CD4-positive, alpha-beta T cell treated with Interleukin-2 at 100 ng/mL for 4 hours (primary cell): ENCODE results near the gene UGT1A10.
"Not testable (repeated sequence)": the region's sequence is repeated elsewhere in the genome, so short reads cannot be mapped to it uniquely, and the experiment has no call there.

Experiments used
- DNase-seq: peaks from one replicate; pipeline ENCODE4 v3.0.0-alpha.2; 2020; ENCODE audit warnings: low spot score

The UGT1A10 gene

DNA sequence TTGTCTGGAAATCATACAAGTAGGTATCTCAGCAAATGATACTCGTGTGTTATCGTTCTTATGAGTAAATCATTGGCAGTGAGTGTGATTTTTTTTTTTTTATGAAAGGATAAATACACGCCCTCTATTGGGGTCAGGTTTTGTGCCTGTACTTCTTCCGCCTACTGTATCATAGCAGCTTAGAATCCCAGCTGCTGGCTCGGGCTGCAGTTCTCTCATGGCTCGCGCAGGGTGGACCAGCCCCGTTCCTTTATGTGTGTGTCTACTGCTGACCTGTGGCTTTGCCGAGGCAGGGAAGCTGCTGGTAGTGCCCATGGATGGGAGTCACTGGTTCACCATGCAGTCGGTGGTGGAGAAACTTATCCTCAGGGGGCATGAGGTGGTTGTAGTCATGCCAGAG, at the start of gene UGT1A10:
Gene UGT1A10 (plus strand): TSS at position 143 of the 400 bp plus-strand sequence. CDS start 75 bp downstream, at position 218.
- not testable (repeated sequence) for DNase-seq

DNA sequence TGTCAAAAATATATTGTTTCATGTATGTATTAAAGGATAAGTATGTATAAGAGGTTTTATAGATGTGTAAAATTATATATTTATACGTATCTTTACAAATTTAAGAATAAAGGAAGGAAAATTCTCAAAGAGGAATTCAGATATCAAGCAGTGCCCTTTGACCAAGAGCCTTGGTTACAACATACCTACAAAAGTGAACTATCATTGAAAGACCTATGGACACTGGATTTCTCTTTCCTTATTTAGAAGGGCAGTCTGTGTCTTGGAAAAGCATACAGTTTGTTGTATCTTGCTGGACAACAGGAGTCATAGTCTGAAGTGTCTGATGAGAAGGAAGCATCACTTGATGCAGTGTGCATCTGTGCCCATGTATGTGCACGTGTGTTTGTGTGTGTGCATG, 47.8 kb upstream of the UGT1A10 start:
- DNase-seq = no peak

DNA sequence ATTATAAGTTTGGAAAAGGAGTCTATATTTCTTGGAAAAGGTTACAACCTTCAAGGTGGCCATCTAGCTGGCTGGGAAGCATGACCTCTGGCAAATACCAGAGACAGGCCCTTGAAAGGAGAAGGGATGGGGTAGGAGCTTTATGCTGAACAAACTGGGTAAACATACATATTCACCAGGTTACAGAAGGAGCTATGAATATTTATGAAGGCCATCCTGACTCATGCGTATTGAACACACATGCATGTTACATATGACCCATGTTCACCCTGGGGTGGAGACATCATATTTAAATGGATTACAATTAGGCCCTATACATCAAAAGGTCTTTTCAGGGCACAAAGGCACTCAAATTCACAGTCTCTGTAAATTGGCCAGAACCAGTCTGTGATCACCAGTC, 43.5 kb upstream of the UGT1A10 start:
- DNase-seq = not testable (repeated sequence)

DNA sequence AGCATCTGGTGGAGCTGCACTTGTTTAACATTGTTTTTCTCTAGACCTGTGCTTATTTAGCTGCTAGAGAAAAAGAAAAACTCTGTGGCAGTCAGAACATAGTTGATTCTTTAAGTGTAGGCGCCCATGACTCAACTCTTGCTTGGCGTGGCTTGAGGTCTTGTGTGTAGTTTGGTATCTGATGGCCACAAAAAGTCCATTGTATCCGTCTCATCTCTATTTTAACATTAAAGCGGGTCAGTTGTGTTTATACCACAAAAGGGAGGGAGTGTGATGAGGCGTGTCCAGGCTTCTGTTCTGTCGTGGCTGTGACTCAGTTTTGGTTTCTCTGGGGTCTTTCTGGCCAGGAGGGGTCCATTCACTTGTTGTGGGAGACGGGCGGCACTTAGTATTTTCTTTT, 43.0 kb upstream of the UGT1A10 start:
- DNase-seq = no peak

- no peak for DNase-seq
Measured at GRCh38 chr2:233597522-233597921, 38.7 kb upstream of the UGT1A10 start.

DNA sequence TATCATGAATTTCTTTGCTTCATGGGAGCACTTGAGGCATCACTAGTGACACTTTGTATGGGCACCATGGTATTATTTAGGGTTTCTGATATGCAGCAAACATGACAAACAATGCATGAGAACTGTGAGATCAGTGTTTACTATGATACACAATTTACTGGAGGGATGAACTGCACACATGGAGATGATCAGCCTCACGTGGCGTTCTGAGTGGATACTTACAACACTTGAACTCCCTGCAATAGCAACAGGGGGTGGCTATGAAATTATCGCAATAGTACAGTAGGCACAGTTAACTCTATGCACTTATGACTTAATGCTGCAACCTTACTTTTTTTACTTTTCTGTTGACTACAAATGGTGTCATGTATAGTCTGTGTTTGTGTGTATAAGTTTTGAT, 37.3 kb upstream of the UGT1A10 start:
- DNase-seq = no peak

DNA sequence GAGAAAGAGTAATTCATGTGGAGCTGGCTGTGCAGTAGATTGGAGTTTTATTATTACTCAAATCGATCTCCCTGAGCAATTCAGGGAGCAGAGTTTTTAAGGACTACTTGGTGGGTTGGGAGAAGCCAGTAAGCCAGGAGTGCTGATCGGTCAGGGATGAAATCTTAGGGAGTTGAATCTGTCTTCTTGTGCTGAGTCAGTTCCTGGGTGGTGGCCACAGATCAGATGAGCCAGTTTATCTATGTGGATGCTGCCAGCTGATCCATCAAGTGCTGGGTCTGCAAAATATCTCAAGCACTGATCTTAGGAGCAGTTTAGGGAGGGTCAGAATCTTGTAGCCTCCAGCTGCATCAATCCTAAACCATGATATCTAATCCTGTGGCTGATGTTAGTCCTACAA, 35.9 kb upstream of the UGT1A10 start:
- DNase-seq = no peak

DNA sequence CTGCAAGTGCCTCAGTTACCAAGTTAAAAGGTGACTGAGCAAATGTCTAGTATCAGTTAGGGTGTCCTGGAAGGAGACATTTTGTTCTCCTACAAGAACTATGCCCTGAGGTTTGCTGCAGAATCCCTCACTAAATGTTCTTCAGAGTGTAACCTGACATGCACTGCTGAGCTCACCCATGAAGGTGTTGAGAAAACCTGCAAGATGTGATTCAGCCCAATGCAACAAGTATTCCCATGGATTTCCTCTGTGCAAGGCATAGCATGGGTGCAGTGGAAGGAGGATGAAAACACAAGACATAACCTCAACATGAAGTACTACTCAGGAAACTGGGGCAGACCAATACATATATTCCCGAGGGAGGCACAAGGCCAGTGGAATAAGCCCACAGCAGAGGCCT, 34.2 kb upstream of the UGT1A10 start:
- DNase-seq = no peak

DNA sequence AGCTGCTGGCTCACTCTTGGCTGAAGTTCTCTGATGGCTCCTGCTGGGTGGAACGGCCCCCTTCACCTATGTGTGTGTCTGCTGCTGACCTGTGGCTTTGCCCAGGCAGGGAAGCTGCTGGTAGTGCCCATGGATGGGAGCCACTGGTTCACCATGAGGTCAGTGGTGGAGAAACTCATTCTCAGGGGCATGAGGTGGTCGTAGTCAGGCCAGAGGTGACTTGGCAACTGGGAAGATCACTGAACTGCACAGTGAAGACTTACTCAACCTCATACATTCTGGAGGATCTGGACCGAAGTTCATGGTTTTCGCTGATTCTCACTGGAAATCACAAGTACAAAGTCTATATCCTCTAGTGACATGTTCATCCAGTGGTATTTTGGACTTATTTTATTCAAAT, 32.7 kb upstream of the UGT1A10 start:
- no peak for DNase-seq

- DNase-seq = no peak
Measured at GRCh38 chr2:233604826-233605225, 31.4 kb upstream of the UGT1A10 start.

DNA sequence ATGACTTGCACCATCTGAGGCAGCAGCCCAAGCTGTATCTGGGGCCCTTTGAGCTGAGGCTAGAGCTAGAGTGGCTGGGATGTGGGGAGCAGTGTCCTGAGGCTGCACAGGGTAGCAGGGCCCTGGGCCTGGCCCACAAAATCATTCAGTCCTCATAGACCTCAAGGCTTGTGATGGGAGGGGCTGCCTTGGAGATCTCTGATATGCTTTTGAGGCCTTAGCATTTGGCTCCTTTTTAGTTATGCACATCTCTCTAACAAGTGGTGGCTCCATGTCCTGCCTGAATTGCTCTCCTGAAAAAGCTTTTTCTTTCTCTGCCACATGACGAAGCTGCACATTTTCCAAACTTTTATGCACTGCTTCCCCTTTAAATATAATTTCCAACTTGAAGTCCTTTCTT, 30.6 kb upstream of the UGT1A10 start:
- DNase-seq = no peak

- no peak for DNase-seq
Measured at GRCh38 chr2:233611284-233611683, 25.0 kb upstream of the UGT1A10 start.

GRCh38 chr2:233617476-233617875, 18.8 kb upstream of the UGT1A10 start, which contains the start of gene UGT1A8:
Gene UGT1A8 (plus strand): TSS chr2:233617633. CDS start chr2:233617708, 75 bp downstream.
- DNase-seq = not testable (repeated sequence)

- DNase-seq = no peak
Measured at GRCh38 chr2:233620204-233620603, 16.0 kb upstream of the UGT1A10 start.

GRCh38 chr2:233621863-233622262, 14.4 kb upstream of the UGT1A10 start:
- not testable (repeated sequence) for DNase-seq

- no peak for DNase-seq
Measured at GRCh38 chr2:233627331-233628025, 8.8 kb upstream of the UGT1A10 start.

DNA sequence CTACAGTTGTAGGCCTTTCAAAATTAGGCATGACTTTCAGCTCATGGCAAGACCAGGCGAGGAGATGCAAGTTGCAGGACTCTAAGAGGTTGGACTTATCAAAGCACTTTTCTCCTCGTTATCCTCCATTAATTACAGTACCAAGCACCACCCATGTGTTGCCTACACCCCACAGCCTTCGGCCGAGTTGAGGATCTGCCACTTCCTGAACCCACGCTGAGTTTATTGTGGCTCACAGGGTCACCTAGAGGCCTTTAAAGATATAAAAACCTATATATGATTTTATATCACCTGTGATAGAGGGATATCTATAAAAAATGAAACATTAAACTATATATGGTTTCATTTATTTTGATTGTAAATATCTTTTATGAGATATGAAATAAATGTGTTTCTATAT, 2.6 kb downstream of the UGT1A10 start:
- no peak for DNase-seq

DNA sequence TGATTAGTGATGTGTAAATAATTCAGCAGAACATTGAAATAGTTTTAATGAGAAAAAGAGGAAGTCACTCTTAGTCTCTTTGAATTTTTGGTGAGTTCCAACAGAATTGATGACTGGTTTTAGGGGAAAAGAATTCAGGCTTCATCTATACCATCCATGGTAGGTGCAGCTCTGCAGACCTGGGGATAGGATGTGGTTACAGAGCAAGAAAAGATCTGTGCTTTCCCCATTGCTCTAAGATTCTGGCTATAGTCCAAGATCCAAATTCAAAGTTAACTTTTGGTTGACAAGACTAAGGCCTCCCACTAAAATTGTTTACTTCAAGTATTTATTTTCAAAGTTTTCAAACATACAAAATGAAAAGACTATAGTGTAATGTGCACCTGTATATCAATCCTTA, 3.6 kb downstream of the UGT1A10 start:
- DNase-seq = no peak

DNA sequence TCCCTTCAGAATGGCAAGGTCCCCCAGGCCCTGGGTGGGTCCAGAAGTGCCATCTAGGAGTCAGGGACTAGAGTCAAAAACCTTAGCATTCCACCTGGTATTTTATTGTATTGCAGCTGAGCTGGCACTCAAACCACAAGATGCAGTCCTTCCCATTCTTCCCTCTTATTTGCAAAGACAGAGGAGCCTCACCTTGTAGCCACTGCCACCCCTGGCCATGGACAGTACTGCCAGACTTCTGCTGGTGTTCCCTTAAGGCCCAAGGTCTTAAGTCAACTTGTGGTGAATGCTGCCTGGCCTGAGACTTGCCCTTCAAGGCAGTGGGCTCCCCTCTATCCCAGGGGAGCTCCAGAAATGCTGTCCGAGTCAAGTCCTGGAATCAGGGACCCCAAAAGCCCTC, 6.9 kb downstream of the UGT1A10 start:
- DNase-seq = no peak

DNA sequence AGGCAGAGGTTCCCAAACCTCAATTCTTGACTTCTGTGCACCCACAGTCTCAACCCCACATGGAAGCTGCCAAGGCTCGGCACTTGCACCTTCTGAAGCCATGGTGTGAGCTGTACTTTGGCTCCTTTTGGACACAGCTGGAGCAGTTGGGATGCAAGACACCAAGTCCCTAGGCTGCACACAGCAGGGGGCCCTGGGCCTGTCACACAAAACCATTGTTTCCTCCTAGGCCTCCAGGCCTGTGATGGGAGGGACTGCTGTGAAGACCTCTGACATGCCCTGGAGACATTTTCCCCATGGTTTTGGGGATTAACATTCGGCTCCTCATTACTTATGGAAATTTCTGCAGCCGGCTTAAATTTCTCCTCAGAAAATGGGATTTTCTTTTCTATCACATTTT, 9.8 kb downstream of the UGT1A10 start:
- not testable (repeated sequence) for DNase-seq

DNA sequence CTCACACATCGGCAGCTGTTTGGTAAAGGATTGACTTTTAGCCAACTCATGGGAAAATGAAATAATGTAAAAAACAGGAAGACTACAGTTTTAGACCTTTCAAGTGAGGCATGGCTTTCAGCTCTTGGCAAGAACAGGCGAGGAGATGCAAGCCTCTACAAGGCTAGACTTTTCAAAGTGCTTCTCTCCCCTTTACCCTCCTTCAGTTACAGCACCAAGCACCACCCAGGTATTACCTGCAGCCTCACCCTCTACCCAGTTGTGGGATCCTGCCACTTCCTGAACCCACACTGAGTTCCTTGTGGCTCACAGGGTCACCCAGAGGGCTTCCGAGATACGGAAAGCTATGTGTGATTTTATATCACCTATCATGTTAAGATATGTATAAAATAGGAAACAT, 14.7 kb downstream of the UGT1A10 start:
- no peak for DNase-seq

GRCh38 chr2:233651430-233651829, 15.2 kb downstream of the UGT1A10 start:
- no peak for DNase-seq

- no peak for DNase-seq
Measured at GRCh38 chr2:233654501-233654900, 18.3 kb downstream of the UGT1A10 start.

DNA sequence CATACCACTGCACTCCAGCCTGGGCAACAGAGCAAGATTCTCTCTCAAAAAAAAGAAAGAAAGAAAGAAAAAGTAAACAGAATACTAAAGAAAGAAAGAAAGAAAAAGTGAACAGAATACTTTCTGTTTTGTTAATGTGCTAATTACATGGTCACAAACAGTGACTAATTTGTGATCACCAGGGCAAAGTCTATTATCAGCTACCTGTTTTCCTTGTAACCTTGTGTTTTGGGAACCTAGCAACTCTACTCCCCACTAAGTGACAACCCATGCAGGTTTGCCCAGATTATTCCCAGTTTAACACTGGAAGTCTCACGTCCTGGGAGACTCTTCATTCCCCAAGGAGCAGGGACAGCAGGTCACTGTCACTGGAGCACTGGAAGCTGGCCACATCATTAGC, 18.8 kb downstream of the UGT1A10 start:
- DNase-seq = no peak
